K562 (cell line): ENCODE measurements around the gene SLC26A5. TPM values are rescaled to one million over a fixed set of nuclear protein-coding genes. Genes with fewer than 3 reads are reported as not detected.

ENCODE experiments used
- ATF7 ChIP-seq: fragments of 450-650 bp; IDR thresholded peaks from 2 replicates; pipeline ENCODE4 v1.7.1; 2014; ENCODE audit warnings: mild to moderate bottlenecking, moderate library complexity
- CEBPB ChIP-seq: fragments of 450-650 bp; IDR thresholded peaks from 2 replicates; pipeline ENCODE4 v1.6.1; 2016; ENCODE audit warnings: missing genetic modification characterization, missing compliant biosample characterization
- CUX1 ChIP-seq: fragments of 200-800 bp; sonication (Bioruptor generic); IDR thresholded peaks from 2 replicates; pipeline ENCODE4 v1.6.1; 2016; ENCODE audit warnings: missing genetic modification characterization, missing compliant biosample characterization
- FIP1L1 ChIP-seq: fragments of 200-400 bp; formaldehyde crosslinking; IDR thresholded peaks from 2 replicates; pipeline ENCODE4 v1.6.1; 2018; ENCODE audit warnings: mild to moderate bottlenecking, low read depth, low read length; ENCODE audit not compliant: poor library complexity, severe bottlenecking
- JUND ChIP-seq, 2 experiments: IDR thresholded peaks; 2 replicates in 1 of 2; 3 replicates in 1 of 2; pipeline ENCODE4 v1.6.1; 2011; ENCODE audit warnings: borderline replicate concordance in 2 of 2, low read depth in 2 of 2, low read length in 2 of 2, improper control_type of control experiment in 1 of 2, missing biosample characterization in 1 of 2, missing genetic modification characterization in 1 of 2, missing genetic modification reagents in 1 of 2
- MAX ChIP-seq: sonication (generic); formaldehyde crosslinking; IDR thresholded peaks from 2 replicates; pipeline ENCODE4 v1.9.0; 2022; ENCODE audit warnings: mild to moderate bottlenecking, missing genetic modification reagents
- NFIC ChIP-seq: fragments of 450-650 bp; IDR thresholded peaks from 2 replicates; pipeline ENCODE4 v1.6.1; 2017; ENCODE audit warnings: mild to moderate bottlenecking, inconsistent platforms
- STAT5B ChIP-seq: fragments of 250-450 bp; sonication (Bioruptor Pico); IDR thresholded peaks from 2 replicates; pipeline ENCODE4 v1.8.0; 2021; ENCODE audit warnings: mild to moderate bottlenecking, inconsistent platforms
- ZNF175 ChIP-seq: fragments of 200-800 bp; sonication (Bioruptor generic); IDR thresholded peaks from 2 replicates; pipeline ENCODE4 v1.6.1; 2016; ENCODE audit warnings: low read depth, mild to moderate bottlenecking, missing genetic modification characterization, missing compliant biosample characterization
- ZNF398 ChIP-seq: fragments of 250-450 bp; sonication (Bioruptor Pico); IDR thresholded peaks from 2 replicates; pipeline ENCODE4 v1.8.0; 2021; ENCODE audit warnings: moderate library complexity, mild to moderate bottlenecking, inconsistent platforms
- ZNF717 ChIP-seq: fragments of 250-450 bp; sonication (Bioruptor Pico); IDR thresholded peaks from 2 replicates; pipeline ENCODE4 v1.5.0; 2021
- ZNF77 ChIP-seq: fragments of 250-450 bp; sonication (Bioruptor Pico); IDR thresholded peaks from 2 replicates; pipeline ENCODE4 v1.5.0; 2020
- ZNF778 ChIP-seq: fragments of 450-650 bp; formaldehyde crosslinking; IDR thresholded peaks from 2 replicates; pipeline ENCODE4 v1.4.0; 2020; ENCODE audit warnings: mild to moderate bottlenecking, moderate library complexity
- ZNF780A ChIP-seq: fragments of 250-450 bp; sonication (Bioruptor Pico); IDR thresholded peaks from 2 replicates; pipeline ENCODE4 v1.5.0; 2021; ENCODE audit warnings: mild to moderate bottlenecking
- polyA plus RNA-seq, 8 experiments: library from polyadenylated mRNA; depleted of rRNA in 4 of 8; stranded (reverse) in 5 of 8; unstranded in 3 of 8; fragments of >200 nt; fragmentation: Nextera tagmentation in 2 of 8; fragmentation: Illumina TruSeq in 1 of 8; extraction: Ambion mirVana in 2 of 8; extraction: Trizol in 1 of 8; gene quantifications; 2 replicates each; pipeline versions ENCODE4 v1.2.1 to v1.2.3, GENCODE V29; 2011 to 2014; ENCODE audit warnings: inconsistent platforms in 1 of 8, missing spikeins in 1 of 8
- total RNA-seq, 7 experiments: library from RNA; depleted of rRNA in 6 of 7; stranded (reverse); fragments of >200 nt in 6 of 7; fragmentation: Illumina TruSeq in 2 of 7; extraction: Trizol in 2 of 7; gene quantifications; 2 replicates each; pipeline versions ENCODE4 v1.2.1 to v1.2.3, GENCODE V29; 2011 to 2021; ENCODE audit warnings: low replicate concordance in 1 of 7
- TF ChIP-seq, protein P1 (sequence below): fragments of 250-450 bp; sonication (Bioruptor Pico); IDR thresholded peaks from 2 replicates; pipeline ENCODE4 v1.8.0; 2021; ENCODE audit warnings: borderline replicate concordance, mild to moderate bottlenecking, moderate library complexity; ENCODE audit not compliant: poor library complexity, severe bottlenecking
- TF ChIP-seq, protein P2 (sequence below): fragments of 250-450 bp; sonication (Bioruptor Pico); IDR thresholded peaks from 2 replicates; pipeline ENCODE4 v1.5.0; 2020; ENCODE audit warnings: mild to moderate bottlenecking, borderline replicate concordance
- TF ChIP-seq, protein P3 (sequence below): fragments of 250-450 bp; sonication (Bioruptor Pico); IDR thresholded peaks from 2 replicates; pipeline ENCODE4 v1.8.0; 2021; ENCODE audit warnings: moderate library complexity, mild to moderate bottlenecking, inconsistent platforms

The SLC26A5 gene
- total and polyA plus RNA-seq, 9 of the 15 experiments (the other 6 are each of a cell fraction or from before 2014, with no cell fraction given), result not detected

DNA sequence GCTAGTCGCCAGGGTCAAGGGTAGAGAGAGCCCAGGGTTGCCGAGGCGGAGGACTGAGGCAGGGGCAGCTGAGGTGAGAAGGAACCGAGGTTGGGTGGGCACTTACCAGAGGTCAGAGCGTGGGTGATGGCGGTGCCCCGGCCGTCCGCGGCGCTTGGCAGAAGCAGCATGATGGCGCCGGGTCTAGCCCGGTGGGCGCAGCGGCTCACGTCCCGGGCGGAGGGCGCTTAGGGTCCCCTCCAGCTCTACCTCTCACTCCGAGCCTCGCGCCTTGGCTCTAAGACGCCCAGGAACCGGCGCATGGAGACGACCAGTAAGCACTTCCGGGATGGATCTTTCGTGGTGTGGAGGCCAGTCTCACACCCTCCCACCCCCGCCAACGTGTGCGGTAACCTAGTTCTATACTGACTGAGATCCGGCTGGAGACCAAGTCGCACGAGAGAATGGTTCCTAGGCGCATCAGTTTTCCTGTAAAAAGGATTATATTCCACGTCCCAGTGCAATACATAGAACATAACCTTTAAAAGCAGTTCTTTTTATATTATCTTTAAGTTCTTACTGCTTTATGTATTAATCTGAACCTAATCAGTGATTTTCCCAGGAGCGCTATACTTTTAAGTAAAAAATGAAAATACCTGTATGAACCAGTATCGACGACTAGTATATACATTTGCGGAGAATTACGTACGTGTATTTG, 101.4 kb downstream of the SLC26A5 start, which contains the start of gene DNAJC2 (continued):
- TF ChIP-seq, protein P1, sequence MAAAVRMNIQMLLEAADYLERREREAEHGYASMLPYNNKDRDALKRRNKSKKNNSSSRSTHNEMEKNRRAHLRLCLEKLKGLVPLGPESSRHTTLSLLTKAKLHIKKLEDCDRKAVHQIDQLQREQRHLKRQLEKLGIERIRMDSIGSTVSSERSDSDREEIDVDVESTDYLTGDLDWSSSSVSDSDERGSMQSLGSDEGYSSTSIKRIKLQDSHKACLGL (CRISPR knock-in tag), result peak; percentile 87
- TF ChIP-seq, protein P2, sequence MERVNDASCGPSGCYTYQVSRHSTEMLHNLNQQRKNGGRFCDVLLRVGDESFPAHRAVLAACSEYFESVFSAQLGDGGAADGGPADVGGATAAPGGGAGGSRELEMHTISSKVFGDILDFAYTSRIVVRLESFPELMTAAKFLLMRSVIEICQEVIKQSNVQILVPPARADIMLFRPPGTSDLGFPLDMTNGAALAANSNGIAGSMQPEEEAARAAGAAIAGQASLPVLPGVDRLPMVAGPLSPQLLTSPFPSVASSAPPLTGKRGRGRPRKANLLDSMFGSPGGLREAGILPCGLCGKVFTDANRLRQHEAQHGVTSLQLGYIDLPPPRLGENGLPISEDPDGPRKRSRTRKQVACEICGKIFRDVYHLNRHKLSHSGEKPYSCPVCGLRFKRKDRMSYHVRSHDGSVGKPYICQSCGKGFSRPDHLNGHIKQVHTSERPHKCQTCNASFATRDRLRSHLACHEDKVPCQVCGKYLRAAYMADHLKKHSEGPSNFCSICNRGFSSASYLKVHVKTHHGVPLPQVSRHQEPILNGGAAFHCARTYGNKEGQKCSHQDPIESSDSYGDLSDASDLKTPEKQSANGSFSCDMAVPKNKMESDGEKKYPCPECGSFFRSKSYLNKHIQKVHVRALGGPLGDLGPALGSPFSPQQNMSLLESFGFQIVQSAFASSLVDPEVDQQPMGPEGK (CRISPR knock-in tag), result no peak
- TF ChIP-seq STAT5B (CRISPR knock-in tag), result no peak
- TF ChIP-seq ZNF717 (CRISPR knock-in tag), result no peak
- no peak for TF ChIP-seq ZNF77 (CRISPR knock-in tag)
- no peak for TF ChIP-seq ZNF780A
- peak; percentile 89 for TF ChIP-seq ATF7
- peak; percentile 25 for TF ChIP-seq FIP1L1
- peak; percentile 63 for TF ChIP-seq NFIC
- peak; percentile 83; the same call in 1 of the 2 replicates for TF ChIP-seq MAX
- peak; percentile 86 for TF ChIP-seq JUND (IDR thresholded peaks at IDR 0.05; ENCODE audit: borderline replicate concordance, low read depth, low read length)
- TF ChIP-seq JUND (tag; IDR thresholded peaks at IDR 0.05; ENCODE audit: borderline replicate concordance, low read depth, low read length), result peak; percentile 83; the same call in 2 of the 3 replicates
- TF ChIP-seq, protein P3, sequence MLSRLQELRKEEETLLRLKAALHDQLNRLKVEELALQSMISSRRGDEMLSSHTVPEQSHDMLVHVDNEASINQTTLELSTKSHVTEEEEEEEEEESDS (CRISPR knock-in tag), result no peak
- 0 out of 2 replicates have a peak, but pooled peaks have one; percentile 34 for TF ChIP-seq ZNF175
- no peak for TF ChIP-seq CEBPB (tag)
- no peak for TF ChIP-seq CUX1
- no peak for TF ChIP-seq ZNF778 (CRISPR knock-in tag)
- TF ChIP-seq ZNF398 (CRISPR knock-in tag), result no peak
